ENCODE results near the gene ATG16L1. TPM values are rescaled to one million over a fixed set of nuclear protein-coding genes. Genes with fewer than 3 reads are reported as not detected.

The ATG16L1 gene
- total RNA-seq, 1 donor: 29.3 TPM

DNA sequence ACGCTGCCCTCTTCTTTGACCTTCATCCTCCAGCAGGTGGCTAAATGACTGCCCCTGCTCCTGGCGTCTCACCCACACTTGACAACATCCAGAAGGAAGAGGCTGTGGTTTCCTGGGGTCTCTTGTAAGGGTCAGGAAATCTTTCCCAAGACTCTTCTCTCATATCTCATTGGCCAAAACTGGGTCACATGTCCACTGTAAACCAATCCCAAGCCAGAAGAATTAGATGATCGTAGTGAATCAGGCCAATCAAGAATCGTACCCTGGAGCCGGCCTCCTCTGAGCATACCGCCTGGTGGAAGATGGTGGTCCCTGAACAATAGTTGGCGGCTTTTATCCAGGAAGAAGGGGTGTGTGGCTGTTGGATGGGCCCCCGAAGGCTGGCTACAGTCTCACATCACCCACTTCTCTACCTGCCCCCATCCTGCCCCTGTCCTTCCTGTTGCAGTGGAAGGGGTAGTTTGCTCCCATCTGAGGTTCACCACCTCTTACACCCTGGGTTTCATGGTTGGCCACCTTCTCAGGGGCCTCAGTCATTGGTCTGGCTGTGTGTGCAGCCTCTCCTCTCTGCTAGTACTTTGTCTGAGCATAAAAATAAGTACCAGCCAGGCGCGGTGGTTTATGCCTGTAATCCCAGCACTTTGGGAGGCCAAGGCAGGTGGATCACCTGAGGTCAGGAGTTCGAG is 59.9 kb downstream of the ATG16L1 start:
- Histone ChIP-seq H3K4me1 (ENCODE audit: insufficient read depth, low read length) (no peaks in the 10 kb centered on the region), H3K27ac (ENCODE audit: low read depth, low read length) (no peak overlapping the region), H3K4me2 (ENCODE audit: insufficient read depth, low read length) (no peak overlapping the region), H3K79me2 (ENCODE audit: insufficient read depth, low read length) (no peaks in the 10 kb centered on the region), H2AFZ (ENCODE audit: low read length) (no peak overlapping the region), H3K27me3 (ENCODE audit: insufficient read depth, low read length) (peaks cover 14% of the 10 kb centered on the region), H3K4me3 (ENCODE audit: insufficient read depth, low read length) (no peak overlapping the region), H3K36me3 (ENCODE audit: insufficient read depth, low read length) (no peaks in the 10 kb centered on the region), H3K9me3 (ENCODE audit: low read depth, low read length) (no peaks in the 10 kb centered on the region), H4K20me1 (ENCODE audit: insufficient read depth, low read length) (no peaks in the 10 kb centered on the region)
- TF ChIP-seq, protein P1, sequence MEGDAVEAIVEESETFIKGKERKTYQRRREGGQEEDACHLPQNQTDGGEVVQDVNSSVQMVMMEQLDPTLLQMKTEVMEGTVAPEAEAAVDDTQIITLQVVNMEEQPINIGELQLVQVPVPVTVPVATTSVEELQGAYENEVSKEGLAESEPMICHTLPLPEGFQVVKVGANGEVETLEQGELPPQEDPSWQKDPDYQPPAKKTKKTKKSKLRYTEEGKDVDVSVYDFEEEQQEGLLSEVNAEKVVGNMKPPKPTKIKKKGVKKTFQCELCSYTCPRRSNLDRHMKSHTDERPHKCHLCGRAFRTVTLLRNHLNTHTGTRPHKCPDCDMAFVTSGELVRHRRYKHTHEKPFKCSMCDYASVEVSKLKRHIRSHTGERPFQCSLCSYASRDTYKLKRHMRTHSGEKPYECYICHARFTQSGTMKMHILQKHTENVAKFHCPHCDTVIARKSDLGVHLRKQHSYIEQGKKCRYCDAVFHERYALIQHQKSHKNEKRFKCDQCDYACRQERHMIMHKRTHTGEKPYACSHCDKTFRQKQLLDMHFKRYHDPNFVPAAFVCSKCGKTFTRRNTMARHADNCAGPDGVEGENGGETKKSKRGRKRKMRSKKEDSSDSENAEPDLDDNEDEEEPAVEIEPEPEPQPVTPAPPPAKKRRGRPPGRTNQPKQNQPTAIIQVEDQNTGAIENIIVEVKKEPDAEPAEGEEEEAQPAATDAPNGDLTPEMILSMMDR (IDR thresholded peaks at IDR 0.05; ENCODE audit: extremely low read depth, low read depth, low read length): no peak
- DNase-seq (ENCODE audit: insufficient read length, low spot score, missing footprints): no peak

DNA sequence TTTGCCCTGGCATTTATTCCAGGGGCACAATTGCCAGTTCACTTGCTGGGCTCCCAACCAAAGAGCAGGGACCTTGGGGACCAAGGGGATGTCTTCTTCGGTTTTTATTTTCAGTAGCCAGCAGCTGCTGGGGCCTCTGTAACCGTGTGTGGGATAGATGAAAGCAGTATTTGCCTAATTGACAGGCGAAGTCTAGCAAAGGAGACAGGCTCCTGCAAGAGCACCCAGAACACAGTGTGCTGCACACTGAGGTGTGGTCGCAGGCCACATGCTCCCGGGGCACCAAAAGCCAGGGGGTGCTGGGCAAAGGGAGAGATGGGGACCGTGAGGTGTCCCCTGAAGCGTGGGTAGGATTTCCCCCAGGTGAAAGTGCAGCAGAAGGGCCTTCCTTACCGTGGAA is 61.4 kb downstream of the ATG16L1 start:
- Histone ChIP-seq H3K27me3 (ENCODE audit: insufficient read depth, low read length) (peaks cover 20% of the 10 kb centered on the region), H3K79me2 (ENCODE audit: insufficient read depth, low read length) (no peaks in the 10 kb centered on the region), H3K4me2 (ENCODE audit: insufficient read depth, low read length) (no peak overlapping the region), H3K4me1 (ENCODE audit: insufficient read depth, low read length) (no peaks in the 10 kb centered on the region), H2AFZ (ENCODE audit: low read length) (no peak overlapping the region), H3K27ac (ENCODE audit: low read depth, low read length) (no peak overlapping the region), H3K36me3 (ENCODE audit: insufficient read depth, low read length) (no peaks in the 10 kb centered on the region), H3K4me3 (ENCODE audit: insufficient read depth, low read length) (no peak overlapping the region), H3K9me3 (ENCODE audit: low read depth, low read length) (no peaks in the 10 kb centered on the region), H4K20me1 (ENCODE audit: insufficient read depth, low read length) (no peaks in the 10 kb centered on the region)
- DNase-seq (ENCODE audit: insufficient read length, low spot score, missing footprints): no peak
- TF ChIP-seq, protein P1 (IDR thresholded peaks at IDR 0.05; ENCODE audit: extremely low read depth, low read depth, low read length): no peak

DNA sequence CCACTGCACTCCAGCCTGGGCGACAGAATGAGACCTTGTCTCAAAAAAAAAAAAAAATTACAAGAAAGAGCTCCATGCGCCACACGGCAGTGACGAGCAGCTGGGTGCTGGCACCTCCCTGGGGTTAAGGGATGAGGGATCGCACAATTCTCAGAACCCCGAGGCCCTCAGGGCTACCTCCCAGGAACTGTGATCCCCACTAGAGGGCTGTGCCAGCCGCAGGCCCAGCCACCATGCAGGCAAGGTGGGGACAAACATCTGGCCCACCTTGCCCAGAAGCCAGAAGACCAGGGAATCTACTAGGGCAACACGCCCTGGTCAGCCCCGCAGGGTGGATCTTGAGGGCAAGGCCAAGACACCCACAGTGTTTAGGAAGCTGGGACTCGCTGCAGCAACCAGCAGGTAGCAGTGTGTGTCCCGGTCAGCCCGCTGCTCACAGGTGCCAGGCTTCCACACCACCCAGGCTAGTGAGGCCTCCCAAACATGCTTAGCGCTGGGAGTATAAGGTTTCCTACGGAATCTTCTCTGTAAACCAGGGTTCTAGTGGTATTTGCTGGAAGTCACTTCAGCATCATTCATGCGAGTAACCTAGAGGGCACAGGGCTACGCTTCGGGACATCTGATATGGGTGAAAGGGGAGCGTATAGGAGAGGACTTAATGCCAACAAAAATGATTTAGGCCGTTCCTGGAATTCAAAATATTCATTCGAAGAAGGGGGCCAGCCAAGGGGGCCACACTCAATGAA is 62.9 kb downstream of the ATG16L1 start:
- Histone ChIP-seq H3K4me3 (ENCODE audit: insufficient read depth, low read length) (no peak overlapping the region), H3K79me2 (ENCODE audit: insufficient read depth, low read length) (no peaks in the 10 kb centered on the region), H3K4me1 (ENCODE audit: insufficient read depth, low read length) (no peaks in the 10 kb centered on the region), H4K20me1 (ENCODE audit: insufficient read depth, low read length) (no peaks in the 10 kb centered on the region), H3K27me3 (ENCODE audit: insufficient read depth, low read length) (peaks cover 20% of the 10 kb centered on the region), H2AFZ (ENCODE audit: low read length) (no peak overlapping the region), H3K27ac (ENCODE audit: low read depth, low read length) (no peak overlapping the region), H3K4me2 (ENCODE audit: insufficient read depth, low read length) (no peak overlapping the region), H3K9me3 (ENCODE audit: low read depth, low read length) (no peaks in the 10 kb centered on the region), H3K36me3 (ENCODE audit: insufficient read depth, low read length) (no peaks in the 10 kb centered on the region)
- TF ChIP-seq, protein P1 (IDR thresholded peaks at IDR 0.05; ENCODE audit: extremely low read depth, low read depth, low read length): no peak
- DNase-seq (ENCODE audit: insufficient read length, low spot score, missing footprints): no peak

DNA sequence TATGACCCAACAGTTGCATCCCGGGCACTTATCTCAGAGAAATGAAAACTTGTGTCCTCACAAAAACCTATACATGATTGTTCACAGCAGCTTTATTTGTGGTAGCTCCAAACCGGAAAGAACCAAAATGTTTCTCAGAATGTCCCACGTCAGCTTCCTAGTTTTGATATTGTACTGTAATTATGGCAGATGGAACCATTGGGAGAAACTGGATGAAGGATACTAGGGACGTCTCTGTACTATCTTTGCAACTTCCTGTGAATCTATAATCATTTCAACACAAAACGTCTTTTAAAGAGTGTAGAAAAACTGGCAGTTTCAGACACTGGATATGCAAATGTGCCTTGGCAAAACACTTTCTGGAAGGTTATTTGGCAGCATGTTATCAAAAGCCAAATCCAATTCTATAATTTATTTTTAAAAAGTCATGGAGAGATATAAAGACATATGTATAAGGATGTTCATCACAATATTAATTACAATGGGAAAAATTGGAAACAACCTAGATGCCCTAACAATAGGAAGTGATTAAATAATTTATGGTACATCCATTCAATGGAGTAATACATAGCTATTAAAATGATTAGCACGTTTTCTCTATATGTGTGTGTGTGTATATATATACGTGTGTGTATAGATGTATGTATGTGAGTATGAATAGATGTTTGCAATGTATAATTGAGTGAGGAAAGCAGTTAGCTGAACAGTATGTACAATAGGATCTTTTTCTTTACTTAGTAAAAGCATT is 65.9 kb downstream of the ATG16L1 start:
- DNase-seq (ENCODE audit: insufficient read length, low spot score, missing footprints): no peak
- Histone ChIP-seq H4K20me1 (ENCODE audit: insufficient read depth, low read length) (no peaks in the 10 kb centered on the region), H3K4me3 (ENCODE audit: insufficient read depth, low read length) (no peak overlapping the region), H3K4me1 (ENCODE audit: insufficient read depth, low read length) (no peaks in the 10 kb centered on the region), H3K36me3 (ENCODE audit: insufficient read depth, low read length) (no peaks in the 10 kb centered on the region), H3K4me2 (ENCODE audit: insufficient read depth, low read length) (no peak overlapping the region), H3K27ac (ENCODE audit: low read depth, low read length) (no peak overlapping the region), H3K27me3 (ENCODE audit: insufficient read depth, low read length) (peaks cover 27% of the 10 kb centered on the region), H3K79me2 (ENCODE audit: insufficient read depth, low read length) (no peaks in the 10 kb centered on the region), H2AFZ (ENCODE audit: low read length) (no peak overlapping the region), H3K9me3 (ENCODE audit: low read depth, low read length) (no peaks in the 10 kb centered on the region)
- TF ChIP-seq, protein P1 (IDR thresholded peaks at IDR 0.05; ENCODE audit: extremely low read depth, low read depth, low read length): no peak

All from osteoblast (primary cell).